GM12878 (cell line): Measurements from ENCODE around the gene ATXN1.

Experiments used
- BCLAF1 ChIP-seq: fragments of 450-650 bp; IDR thresholded peaks from 2 replicates; pipeline ENCODE4 v1.6.1; 2017; ENCODE audit warnings: antibody characterized with exemption, mild to moderate bottlenecking, moderate library complexity
- CREB1 ChIP-seq: IDR thresholded peaks from 2 replicates; pipeline ENCODE4 v1.6.1; 2012; ENCODE audit warnings: low read depth, mild to moderate bottlenecking, inconsistent platforms
- EZH2 ChIP-seq: IDR thresholded peaks from 2 replicates; pipeline ENCODE4 v1.6.1; 2012; ENCODE audit warnings: low read depth, mild to moderate bottlenecking, control low read depth, inconsistent platforms, low read length, borderline replicate concordance; ENCODE audit not compliant: control insufficient read depth
- IRF3 ChIP-seq: fragments of 450-650 bp; IDR thresholded peaks from 2 replicates; pipeline ENCODE4 v1.6.1; 2014; ENCODE audit warnings: mild to moderate bottlenecking
- MTA2 ChIP-seq: fragments of 450-650 bp; IDR thresholded peaks from 2 replicates; pipeline ENCODE4 v1.6.1; 2016; ENCODE audit warnings: low read depth, mild to moderate bottlenecking, moderate library complexity
- POLR2A ChIP-seq: IDR thresholded peaks from 2 replicates; pipeline ENCODE4 v1.6.1; 2011; ENCODE audit warnings: low read depth, mild to moderate bottlenecking, low read length
- POLR2AphosphoS2 ChIP-seq: IDR thresholded peaks from 2 replicates; pipeline ENCODE4 v1.6.1; 2011; ENCODE audit warnings: low read depth, mild to moderate bottlenecking, low read length, improper control_type of control experiment, moderate library complexity
- SMAD5 ChIP-seq: IDR thresholded peaks from 2 replicates; pipeline ENCODE4 v1.6.1; 2016; ENCODE audit warnings: antibody characterized with exemption, low read depth
- TARDBP ChIP-seq: IDR thresholded peaks from 2 replicates; pipeline ENCODE4 v1.6.1; 2016; ENCODE audit warnings: borderline replicate concordance
- TBL1XR1 ChIP-seq: IDR thresholded peaks from 2 replicates; pipeline ENCODE4 v1.6.1; 2012; ENCODE audit warnings: low read depth, low read length, improper control_type of control experiment
- TCF7 ChIP-seq: IDR thresholded peaks from 2 replicates; pipeline ENCODE4 v1.6.1; 2014; ENCODE audit warnings: antibody characterized with exemption, borderline replicate concordance
- TF ChIP-seq, protein P1 (sequence below), 3 experiments: IDR thresholded peaks in 2 of 3; conservative IDR thresholded peaks in 1 of 3; 2 replicates each; pipeline ENCODE4 v1.5.1; 2011; ENCODE audit warnings: low read depth in 3 of 3, low read length in 3 of 3, mild to moderate bottlenecking in 3 of 3, control low read depth in 2 of 3, moderate library complexity in 2 of 3, inconsistent platforms in 1 of 3, mixed read lengths in 1 of 3; ENCODE audit not compliant: control insufficient read depth in 2 of 3, insufficient read depth in 1 of 3; ENCODE audit errors: extremely low read depth in 1 of 3

DNA sequence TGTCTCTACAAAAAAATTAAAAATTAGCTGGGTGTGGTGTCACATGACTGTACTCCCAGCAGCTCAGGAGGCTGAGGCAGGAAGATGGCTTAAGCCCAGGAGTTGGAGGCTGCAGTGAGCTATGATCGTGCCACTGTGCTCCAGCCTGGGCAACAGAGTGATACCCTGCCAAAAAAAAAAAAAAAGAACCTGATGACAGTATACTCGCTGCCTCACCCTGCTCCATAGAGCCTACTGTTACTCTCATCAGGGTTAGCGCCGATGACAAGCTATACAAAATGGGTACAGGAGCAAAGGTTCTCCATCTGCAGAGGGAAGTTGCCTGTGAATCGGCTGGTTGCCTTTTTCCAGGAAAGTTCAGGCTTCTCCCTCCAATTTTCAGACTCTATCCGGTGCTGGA lies 469.5 kb downstream of the ATXN1 start:
- no peak for TF ChIP-seq TCF7
- no peak for TF ChIP-seq IRF3
- TF ChIP-seq EZH2: no peak
- TF ChIP-seq POLR2A: no peak
- no peak for TF ChIP-seq TARDBP
- TF ChIP-seq TBL1XR1: no peak
- no peak for TF ChIP-seq MTA2
- TF ChIP-seq SMAD5: no peak
- TF ChIP-seq, protein P1, sequence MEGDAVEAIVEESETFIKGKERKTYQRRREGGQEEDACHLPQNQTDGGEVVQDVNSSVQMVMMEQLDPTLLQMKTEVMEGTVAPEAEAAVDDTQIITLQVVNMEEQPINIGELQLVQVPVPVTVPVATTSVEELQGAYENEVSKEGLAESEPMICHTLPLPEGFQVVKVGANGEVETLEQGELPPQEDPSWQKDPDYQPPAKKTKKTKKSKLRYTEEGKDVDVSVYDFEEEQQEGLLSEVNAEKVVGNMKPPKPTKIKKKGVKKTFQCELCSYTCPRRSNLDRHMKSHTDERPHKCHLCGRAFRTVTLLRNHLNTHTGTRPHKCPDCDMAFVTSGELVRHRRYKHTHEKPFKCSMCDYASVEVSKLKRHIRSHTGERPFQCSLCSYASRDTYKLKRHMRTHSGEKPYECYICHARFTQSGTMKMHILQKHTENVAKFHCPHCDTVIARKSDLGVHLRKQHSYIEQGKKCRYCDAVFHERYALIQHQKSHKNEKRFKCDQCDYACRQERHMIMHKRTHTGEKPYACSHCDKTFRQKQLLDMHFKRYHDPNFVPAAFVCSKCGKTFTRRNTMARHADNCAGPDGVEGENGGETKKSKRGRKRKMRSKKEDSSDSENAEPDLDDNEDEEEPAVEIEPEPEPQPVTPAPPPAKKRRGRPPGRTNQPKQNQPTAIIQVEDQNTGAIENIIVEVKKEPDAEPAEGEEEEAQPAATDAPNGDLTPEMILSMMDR (IDR thresholded peaks at IDR 0.05 in 2 of 3, conservative IDR thresholded peaks at IDR 0.05 in 1 of 3; ENCODE audit: control insufficient read depth in 2 of 3, extremely low read depth in 1 of 3, insufficient read depth in 1 of 3, low read depth in 3 of 3, low read length in 3 of 3): no peak
- no peak for TF ChIP-seq CREB1
- TF ChIP-seq BCLAF1: no peak
- TF ChIP-seq POLR2AphosphoS2: no peak
